HG02852 (cell line): Measurements from ENCODE around the gene FGGY.
"Not testable (repeated sequence)": the region's sequence is repeated elsewhere in the genome, so short reads cannot be mapped to it uniquely, and the experiment has no call there.

ENCODE experiments used
- ATAC-seq: cut with Tn5 transposase; IDR thresholded peaks from one replicate; pipeline ENCODE4 v1.9.1; 2021; ENCODE audit warnings: mild to moderate bottlenecking, moderate library complexity; ENCODE audit not compliant: unreplicated experiment

FGGY gene, protein sequence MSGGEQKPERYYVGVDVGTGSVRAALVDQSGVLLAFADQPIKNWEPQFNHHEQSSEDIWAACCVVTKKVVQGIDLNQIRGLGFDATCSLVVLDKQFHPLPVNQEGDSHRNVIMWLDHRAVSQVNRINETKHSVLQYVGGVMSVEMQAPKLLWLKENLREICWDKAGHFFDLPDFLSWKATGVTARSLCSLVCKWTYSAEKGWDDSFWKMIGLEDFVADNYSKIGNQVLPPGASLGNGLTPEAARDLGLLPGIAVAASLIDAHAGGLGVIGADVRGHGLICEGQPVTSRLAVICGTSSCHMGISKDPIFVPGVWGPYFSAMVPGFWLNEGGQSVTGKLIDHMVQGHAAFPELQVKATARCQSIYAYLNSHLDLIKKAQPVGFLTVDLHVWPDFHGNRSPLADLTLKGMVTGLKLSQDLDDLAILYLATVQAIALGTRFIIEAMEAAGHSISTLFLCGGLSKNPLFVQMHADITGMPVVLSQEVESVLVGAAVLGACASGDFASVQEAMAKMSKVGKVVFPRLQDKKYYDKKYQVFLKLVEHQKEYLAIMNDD

DNA sequence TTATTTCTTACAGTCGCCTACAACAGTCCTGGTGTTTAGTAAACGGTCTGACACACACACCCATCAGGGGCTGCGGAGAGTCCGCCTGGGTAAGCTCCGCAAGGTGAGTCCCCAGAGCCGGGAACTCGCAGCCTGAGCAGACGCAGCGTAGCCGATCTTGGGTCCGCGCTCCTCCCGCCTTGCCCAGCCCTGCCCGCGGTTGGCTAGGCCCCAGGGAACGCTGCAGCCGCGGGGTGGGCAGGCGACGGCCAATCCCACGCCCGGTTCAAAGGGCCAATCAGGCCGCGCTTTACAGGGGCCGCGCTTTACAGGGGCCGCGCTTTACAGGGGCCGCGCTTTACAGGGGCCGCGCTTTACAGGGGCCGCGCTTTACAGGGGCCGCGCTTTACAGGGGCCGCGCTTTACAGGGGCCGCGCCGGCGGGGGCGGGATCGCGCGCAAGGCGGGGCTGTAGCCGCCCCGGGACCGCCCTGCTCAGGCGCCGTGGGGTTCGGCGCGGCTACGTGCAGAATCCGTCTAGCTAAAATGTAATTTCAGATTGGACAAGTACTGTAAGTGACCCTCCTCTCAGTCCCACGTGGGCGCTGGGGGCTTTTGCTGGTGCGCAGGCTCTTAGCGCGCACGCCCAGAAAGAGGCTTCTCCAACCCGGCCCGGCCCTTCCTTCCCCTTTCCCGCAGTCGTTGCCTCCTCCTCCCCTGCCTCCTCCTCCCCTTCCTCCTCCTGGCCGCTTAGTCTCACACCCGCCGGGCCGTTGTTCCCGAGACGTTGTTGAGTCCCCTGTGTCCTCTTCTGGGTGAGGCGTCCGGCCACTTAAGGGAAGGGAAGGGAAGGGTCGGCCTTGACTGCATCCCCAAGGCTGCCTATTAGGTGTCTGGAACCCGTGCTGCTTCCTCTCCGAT is at the start of gene FGGY:
Gene FGGY, plus strand, starts transcription at position 737 of the 899 bp plus-strand sequence. CDS start 24,456 bp downstream, outside the sequence.
- ATAC-seq, result peak; percentile 94

DNA sequence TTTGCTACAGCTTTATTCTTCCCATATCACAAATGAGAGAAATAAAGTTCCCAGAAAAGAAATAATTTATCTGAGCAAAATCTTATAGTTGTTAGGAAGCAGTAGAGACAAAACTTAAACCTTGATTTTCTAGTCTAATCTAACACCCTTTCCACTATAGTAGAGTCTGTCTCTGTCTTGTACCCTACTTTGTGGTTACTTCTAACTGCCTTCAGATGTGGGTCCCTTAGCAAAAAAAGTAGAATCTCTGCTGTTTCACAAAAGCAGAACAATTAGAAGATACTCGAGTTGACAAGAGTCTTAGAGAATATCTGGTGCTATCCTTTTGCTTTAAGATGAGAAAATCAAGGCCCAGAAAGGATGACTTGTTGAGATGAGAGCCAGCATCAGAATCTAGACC is 48.1 kb upstream of the FGGY start:
- no peak for ATAC-seq

DNA sequence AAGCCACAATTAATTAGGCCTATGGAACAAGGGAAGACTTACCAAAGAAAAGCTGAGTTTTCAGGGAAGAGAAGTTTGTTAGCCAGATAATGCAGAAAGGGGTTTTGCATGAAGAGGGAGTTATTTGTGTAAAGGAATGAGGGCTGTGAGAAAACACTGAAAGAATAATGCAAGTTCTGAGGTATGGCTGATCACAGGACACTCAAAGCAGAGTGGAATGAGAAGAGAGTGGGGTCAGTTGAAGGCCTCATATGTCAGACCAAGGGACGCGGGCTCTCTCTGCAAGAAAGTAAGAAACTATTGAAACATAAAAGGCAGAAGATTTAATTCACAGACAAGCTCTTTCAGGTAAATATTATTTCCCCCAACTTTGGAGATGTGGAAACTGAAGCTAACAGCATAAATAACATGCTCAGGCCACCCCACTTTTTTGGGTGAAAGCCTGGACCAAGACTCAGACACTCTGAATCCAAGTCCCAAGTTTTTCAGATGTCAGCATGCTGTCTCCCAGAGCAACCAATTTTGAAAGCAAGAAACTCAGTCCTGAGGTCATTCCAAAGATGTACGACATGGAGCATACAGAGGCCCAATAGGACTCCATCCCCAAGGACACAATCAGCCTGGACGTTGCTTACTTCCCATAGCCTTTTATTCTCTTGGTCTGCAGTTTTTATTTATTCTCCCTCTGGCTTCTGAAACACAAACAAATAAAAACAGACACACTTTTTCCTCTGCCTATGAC is 47.3 kb upstream of the FGGY start:
- no peak for ATAC-seq

DNA sequence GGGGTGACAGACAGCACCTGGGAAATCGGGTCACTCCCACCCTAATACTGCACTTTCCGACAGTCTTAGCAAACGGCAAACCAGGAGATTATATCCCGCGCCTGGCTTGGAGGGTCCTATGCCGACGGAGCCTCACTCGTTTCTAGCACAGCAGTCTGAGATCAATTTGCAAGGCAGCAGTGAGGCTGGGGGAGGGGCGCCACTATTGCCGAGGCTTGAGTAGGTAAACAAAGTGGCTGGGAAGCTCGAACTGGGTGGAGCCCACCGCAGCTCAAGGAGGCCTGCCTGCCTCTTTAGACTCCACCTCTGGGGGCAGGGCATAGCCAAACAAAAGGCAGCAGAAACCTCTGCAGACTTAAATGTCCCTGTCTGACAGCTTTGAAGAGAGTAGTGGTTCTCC is 45.8 kb upstream of the FGGY start:
- not testable (repeated sequence) for ATAC-seq

DNA sequence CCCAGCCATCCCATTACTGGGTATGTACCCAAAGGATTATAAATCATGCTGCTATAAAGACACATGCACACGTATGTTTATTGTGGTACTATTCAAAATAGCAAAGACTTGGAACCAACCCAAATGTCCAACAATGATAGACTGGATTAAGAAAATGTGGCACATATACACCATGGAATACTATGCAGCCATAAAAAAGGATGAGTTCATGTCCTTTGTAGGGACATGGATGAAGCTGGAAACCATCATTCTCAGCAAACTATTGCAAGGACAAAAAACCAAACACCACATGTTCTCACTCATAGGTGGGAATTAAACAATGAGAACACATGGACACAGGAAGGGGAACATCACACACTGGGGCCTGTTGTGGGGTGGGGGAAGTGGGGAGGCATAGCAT is 40.5 kb upstream of the FGGY start:
- ATAC-seq, result not testable (repeated sequence)

DNA sequence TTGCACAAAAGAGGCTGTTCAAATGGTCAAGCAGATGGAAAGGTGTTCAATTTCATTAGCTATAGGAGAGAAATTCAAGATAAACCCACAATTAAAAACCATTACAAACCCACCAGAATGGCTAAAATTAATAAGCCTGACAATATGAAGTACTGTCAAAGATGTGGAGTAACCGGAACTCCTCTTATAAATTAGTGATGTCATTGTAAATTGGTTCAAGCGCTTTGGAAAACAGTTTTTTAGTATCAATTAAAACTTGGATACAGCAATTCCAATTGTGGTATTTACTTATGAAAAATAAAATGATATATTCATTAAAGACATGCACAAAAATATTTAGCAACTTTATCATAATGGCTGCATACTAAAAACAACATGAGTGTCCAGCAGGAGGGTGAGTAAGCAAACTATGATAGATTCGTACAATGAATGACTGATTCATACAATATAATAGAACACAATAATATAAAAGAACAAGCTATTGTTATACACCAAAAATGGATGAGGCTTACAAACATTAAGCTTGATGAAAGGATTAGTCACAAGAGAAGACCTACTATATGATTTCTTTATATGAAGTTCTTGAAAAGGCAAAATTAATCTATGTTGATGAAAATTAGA is 38.4 kb upstream of the FGGY start:
- ATAC-seq, result no peak

DNA sequence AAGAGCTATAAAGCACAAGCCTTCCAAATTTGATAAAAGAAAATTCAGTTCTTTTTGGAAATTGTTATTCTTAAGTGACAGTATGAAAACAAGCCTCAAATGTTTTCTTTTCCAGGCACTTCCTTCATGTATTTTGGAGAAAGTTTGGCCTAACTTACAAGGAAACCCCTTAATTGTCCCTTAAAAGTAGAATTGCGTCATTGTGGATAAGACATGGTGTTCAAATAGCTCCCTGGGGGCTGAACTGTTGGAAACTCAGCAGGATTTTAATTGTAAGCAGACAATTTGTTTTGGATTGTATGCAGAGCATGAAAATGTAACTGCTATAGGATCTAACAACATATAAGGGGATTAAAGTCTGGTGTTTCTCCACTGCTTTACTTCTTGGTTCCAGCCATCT is 35.4 kb upstream of the FGGY start:
- ATAC-seq, result no peak

DNA sequence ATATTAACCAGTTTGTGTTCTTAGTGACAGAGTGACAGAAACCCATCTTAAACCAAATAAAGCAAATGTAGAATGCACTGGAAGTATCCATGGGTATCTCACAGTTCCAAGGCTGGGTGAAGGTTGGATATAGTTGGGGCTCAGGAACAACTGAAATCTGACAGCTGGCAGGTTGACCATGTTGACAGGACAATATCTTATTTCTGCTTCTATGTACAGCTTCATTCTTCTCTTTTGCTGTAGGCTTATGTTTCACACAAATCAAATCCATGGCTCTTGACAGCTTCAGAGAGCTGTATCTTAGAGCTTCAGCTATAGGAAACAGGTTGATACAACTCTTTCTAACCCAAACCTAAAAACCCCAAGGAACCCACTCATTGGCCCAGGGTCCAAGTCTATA is 34.3 kb upstream of the FGGY start:
- ATAC-seq, result no peak

DNA sequence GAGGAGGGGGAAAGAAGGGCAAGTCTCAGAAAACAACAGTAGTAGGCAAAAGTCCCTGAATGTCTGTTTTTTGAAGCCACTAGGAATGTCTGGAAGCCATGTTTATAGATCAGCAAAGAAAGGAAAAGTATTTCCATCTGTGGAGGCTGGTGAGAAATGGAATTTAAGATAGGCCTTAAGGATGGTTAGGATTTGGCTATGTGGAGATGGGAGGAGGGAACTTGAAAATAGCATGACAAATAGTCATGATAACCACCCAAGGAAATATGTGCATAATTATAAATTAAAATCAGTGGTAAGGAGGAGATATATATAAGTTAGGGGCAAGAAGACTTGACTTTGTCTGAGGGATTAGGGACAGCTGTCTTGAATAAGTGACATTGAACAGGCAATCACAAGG is 33.8 kb upstream of the FGGY start:
- no peak for ATAC-seq

DNA sequence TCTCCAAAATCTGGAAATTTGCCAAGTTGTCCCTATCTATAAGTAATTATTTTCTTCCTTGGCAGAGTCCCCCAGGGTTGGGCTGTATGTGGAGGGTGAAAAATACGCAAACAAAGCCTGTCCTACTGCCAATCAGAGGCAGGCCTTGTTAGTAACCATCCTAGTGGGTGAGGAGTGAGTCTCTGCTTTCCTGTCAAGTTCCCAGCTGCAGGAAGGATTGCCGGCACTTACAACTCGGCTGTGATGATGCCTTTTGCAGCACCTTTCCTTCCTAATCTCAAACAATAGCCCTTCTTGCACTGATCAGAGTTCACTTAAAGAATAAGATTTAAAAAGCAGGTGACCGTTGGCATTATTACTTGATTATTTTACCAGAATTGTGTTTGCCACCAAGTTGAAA is 31.3 kb upstream of the FGGY start:
- no peak for ATAC-seq

DNA sequence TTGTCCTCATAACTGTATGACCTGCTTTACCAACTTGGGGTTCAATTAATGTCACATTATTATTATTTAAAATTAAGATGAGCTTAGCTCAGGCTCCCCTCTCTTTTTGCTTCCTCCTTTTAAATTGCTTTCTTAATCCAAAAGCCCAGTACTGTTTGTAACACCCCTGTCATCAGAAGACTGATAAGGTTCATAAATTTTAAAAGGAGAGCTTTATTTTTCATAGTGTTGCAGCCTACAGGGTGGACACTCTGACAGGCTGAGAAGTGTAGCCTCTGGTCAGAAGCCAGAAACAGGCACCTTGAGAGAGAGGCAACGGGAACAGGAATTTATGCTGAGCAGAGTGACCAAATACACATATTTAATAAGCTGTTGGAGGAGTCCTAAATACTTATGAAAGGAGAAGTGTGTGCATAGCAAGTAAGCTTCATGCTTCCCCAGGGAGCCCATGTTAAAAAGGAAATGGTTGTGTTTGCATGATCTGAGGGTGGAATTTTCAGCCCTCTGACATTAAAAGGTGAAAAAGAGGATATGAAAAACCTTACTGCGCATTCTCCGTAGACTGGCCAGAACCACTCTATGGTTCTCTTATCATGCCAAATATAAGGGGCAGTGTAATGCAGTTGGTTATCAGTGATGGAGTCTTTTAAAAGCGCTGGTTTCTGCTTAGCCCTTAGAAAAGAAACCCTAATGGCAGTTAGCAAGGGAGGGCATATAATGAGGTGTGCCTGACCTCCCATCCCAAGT is 30.5 kb upstream of the FGGY start:
- ATAC-seq, result peak; percentile 80

DNA sequence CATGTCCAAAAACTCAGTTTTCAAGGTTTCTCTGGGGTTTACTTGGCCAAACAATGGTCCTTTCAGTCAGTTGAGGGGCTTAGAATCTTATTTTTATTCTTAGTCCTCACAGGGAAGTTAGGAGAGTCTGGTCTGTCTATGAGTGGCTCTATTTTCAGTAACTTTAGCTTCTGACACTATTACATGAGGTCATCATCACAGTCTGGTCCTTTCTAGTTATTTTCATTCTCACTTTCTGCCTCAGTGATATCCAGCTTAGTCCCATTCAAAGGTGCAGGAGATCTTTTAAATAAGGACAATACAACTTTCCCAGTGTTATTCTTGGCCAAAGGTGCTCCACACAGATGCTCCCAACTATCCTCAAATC is 30.0 kb upstream of the FGGY start:
- peak; percentile 62 for ATAC-seq

DNA sequence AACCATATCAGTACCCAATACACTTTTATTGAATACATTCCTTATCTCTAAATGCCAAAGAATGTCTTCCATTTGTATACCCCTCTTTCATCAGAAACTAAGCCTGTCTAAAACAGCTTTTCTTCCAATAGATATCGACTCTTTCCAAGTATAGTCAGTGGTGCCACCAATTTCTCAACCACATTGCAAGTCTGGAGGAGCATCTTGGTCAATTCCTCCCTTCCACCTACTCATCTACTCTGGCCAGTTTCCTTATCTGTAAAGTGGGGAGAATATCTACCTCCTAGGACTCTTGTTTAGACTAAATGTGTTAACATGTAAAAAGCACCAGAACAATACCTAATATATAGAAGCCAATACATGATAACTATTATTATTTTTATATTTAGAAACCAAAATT is 28.5 kb upstream of the FGGY start:
- ATAC-seq, result no peak

DNA sequence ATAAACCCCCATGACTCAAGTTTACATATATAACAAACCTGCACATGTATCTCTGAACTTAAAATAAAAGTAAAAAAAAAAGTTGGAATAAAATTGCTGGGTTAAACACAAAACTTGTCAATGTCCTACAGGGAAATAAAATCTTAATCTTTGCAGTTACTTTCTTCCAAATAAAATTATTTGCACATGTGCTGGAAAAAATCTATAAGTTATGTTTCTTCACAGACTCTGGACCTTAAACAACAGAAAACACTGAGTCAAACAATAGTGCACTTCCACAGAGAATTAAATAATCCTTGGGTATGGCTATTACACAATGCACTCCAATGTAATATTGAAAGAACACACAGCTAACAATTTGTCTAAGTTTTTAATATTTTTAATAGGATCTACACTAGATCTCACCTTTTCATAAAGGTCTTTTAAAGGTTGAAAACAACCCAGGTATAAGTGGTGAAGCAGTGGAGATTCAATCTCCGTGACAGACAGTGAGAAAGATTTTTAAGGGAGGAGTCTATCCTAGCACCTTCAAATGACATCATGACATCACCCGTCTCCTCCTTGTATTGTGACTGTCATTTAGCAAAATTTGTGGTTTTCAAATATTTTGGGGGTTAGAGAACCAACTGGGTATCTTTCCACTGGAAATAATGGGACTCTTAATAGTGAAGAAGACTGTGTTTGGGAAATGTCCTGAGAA is 25.2 kb upstream of the FGGY start:
- no peak for ATAC-seq

DNA sequence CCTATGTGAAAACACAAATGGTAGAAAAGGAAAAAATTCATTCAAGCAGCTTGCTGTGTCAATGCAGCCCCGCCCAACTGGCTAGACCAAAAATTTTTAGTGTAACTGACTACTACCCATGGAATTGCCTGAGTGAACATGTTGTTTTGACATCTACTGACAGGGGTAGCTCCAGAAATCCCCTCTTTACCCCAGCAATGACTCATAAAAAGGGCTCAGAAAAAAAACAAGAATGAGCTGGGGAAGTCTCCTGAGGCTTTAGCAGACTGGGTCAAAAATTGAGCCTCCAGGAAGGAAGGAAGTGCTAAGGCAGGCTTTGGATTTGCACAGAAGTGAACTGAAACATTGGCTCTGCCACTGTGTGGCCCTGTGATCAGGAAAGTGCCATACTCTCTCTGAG is 24.4 kb upstream of the FGGY start:
- peak; percentile 79 for ATAC-seq

DNA sequence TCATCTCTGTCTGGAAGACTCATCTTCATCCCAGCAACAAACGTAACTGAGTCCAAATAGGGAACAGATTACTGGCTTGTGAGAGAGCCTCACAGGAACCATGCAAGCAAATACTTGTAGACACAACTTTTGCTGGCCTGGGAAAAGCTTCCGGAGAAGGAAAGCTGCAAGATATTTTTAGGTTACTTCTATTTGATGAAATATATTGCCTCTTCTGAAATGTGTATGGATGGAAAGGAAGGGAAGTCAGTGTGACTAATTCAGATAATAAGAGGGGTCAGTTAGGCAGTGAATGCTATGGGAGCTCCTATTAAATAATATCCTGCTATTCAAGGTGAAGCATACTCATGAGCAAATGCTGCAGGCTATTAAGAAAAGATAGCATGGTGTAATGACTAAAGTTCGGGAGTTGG is 20.4 kb upstream of the FGGY start:
- no peak for ATAC-seq

DNA sequence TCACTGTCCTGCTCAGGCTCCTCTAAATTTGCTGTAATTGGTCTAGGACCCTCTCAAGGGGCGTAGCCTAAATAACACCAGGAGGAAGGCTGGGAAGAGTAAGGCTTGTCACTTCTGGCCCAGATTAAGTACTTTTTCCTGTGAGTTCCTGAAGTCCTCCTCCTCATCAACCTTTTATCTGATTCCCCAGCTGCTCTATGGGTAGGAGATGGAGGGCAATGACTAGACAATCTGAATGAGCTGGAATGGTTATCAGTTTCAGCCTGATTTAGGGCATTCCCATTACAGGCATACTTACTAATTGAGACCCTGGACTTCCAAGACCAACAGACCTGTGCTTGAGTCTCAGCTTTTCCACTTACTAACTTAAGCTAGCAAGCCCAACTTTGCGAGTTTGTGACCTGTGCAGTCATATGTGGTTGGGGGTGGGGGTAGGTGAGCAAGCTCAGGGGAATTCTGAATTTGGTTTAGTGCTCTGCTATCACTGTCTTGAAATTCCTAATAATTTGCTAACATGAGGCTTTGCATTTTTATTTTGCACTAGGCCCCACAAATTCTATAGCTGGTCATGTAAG is 18.0 kb upstream of the FGGY start:
- ATAC-seq, result no peak

DNA sequence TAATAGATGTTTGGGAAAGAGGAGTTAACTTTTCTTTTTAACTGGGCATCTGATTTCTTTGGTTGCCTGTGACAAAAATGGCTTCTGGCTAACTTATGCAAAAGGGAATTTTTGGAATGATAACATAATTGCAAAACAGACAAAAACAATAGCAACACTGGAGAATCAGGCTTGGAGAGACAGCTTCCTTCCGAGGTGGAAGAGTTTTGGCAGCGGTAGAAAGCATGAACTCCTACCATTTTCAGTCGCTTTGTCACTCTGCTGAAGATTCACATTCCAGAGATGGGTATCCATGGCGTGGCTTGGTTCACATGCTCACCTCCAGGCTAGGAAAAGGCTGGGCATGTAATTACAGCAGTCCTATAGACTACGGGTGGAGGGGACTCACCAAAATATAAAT is 17.2 kb upstream of the FGGY start:
- no peak for ATAC-seq

DNA sequence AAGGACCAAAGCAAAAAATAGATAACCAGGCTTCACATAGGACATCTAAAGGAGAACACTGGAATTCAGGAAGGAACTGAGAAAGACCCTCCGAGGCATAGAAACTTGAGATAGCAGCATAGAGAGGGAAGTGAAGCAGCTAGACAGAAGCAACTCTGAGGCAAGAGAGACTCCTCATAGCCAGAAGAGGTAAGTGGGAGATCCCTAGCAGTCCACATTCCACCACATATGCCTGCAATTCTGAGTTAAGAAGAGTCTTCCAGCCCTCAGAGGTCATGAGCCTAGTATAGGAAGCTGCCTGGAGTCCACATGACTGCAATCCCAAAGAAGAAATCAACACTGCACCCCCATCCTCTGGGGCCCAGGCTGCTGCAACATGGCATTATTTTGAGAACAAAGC is 13.9 kb upstream of the FGGY start:
- no peak for ATAC-seq
